OCI-LY1 (cell line): ENCODE measurements around the gene GABRQ.
"Not testable (repeated sequence)": the region's sequence is repeated elsewhere in the genome, so short reads cannot be mapped to it uniquely, and the experiment has no call there.

Experiments
- EZH2 ChIP-seq: fragments of 200-600 bp; sonication (generic), shearing (Covaris generic); IDR thresholded peaks from 2 replicates; pipeline ENCODE4 v1.8.0; 2017; ENCODE audit warnings: borderline replicate concordance, mixed run types, mild to moderate bottlenecking, antibody characterized with exemption, low read length, moderate library complexity, mixed read lengths
- TF ChIP-seq, protein P1 (sequence below): fragments of 200-600 bp; sonication (generic), shearing (Covaris generic); IDR thresholded peaks from 2 replicates; pipeline ENCODE4 v1.5.1; 2017; ENCODE audit warnings: mild to moderate bottlenecking, antibody characterized with exemption, low read length, moderate library complexity, mixed read lengths

DNA sequence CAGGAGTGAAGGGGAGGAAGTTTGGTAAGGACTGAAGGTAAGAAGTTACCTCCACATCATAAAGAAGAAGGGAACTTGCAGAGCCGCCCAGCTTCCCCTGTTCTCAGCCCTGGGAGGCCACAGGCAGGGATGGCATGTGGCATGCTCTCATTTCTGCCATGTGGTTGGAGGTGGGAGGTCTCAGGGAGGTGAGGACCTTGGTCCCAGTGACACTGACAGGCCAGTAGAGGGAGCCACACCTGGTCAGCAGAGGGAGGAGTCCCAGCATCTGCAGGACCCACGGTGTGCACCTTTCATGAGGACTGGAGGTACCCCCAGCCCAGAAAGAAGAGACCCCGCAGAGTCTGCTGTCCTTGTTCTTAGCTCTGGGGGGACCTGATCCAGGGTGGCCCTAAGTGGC, 43.3 kb downstream of the GABRQ start:
- TF ChIP-seq, protein P1, sequence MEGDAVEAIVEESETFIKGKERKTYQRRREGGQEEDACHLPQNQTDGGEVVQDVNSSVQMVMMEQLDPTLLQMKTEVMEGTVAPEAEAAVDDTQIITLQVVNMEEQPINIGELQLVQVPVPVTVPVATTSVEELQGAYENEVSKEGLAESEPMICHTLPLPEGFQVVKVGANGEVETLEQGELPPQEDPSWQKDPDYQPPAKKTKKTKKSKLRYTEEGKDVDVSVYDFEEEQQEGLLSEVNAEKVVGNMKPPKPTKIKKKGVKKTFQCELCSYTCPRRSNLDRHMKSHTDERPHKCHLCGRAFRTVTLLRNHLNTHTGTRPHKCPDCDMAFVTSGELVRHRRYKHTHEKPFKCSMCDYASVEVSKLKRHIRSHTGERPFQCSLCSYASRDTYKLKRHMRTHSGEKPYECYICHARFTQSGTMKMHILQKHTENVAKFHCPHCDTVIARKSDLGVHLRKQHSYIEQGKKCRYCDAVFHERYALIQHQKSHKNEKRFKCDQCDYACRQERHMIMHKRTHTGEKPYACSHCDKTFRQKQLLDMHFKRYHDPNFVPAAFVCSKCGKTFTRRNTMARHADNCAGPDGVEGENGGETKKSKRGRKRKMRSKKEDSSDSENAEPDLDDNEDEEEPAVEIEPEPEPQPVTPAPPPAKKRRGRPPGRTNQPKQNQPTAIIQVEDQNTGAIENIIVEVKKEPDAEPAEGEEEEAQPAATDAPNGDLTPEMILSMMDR = not testable (repeated sequence)
- TF ChIP-seq EZH2 = not testable (repeated sequence)
